HG03460 (cell line): ENCODE measurements around the gene GLRB.
"Not testable (repeated sequence)": the region's sequence is repeated elsewhere in the genome, so short reads cannot be mapped to it uniquely, and the experiment has no call there.

Source experiments
- ATAC-seq: cut with Tn5 transposase; IDR thresholded peaks from one replicate; pipeline ENCODE4 v1.9.1; 2021; ENCODE audit not compliant: unreplicated experiment

GLRB gene

DNA sequence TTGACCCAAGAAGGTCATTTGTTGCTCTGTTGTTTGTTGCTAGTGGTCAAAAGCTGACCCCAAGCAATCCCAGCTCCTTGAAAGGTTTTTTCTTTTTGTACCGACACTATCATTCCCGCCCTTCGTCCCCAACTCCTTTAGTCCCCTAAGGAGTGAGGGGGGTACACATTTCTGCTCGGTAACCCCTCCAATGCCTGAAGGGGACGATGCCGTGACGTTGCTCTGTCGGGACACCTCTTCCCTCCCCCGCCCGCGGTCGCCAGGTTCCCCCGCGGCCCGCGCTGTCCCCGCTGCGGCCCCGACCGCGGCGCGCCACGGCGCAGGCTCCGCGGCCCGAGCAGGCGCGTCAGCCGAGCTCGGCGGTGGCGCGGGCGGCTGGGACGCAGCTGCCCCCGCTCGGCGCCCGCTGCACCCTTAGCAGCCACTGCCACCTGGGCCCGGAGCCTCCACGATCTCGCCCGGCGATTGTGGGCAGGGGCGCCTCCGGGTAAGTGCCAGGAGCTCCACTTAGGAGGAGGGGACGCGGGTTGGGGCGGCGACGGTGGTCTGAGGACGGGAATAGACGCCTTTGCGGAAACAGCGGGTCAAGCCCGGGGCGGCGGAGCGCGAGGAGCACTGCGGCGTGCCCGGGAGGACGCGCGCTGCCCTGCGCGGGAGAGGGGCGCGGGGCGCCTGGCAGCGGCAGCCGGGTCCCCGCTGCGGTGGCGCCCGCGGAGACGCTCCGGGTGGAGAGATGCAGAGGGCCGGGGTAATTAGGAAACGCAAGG, at the start of gene GLRB:
GLRB (plus strand) TSS at position 340 of the 767 bp plus-strand sequence. CDS start 1,875 bp downstream, outside the sequence.
- no peak for ATAC-seq

DNA sequence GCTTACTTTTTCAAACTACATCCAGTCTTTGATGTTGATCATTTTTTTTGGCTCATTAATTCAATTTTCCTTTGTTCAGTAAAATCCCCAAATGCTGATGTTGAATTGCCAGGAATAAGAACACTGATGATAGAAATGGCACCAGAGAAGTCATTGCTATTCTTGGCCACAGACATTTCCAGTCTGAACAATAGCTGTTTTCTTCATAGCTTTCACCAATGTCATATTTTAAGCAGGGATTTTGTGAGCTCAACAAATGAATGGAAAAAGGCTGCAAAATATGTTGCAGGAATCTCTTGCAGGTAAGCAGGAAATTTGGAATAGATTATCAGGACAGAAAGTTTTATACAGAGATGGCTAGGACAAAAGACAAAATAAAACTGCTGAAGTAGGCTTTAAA, 40.5 kb upstream of the GLRB start:
- ATAC-seq, result no peak

DNA sequence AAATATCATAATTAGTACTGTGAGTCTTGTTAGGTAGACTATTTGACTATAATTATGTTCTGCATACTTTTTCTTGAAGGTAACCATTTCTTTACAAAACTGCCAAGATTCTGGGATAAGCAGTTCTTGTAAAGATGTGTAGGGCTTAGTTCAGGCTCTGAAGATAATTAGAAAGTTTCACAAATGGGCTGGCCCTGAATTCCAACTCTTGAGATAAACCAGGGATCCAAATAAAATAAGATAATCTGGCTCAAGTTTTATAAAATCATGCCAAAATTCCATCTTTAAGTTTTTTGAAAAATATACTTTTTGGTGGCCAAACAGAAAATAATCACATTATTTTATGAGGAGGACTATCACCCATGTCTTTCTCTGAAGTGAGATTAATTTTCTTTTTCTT, 35.5 kb upstream of the GLRB start:
- no peak for ATAC-seq

DNA sequence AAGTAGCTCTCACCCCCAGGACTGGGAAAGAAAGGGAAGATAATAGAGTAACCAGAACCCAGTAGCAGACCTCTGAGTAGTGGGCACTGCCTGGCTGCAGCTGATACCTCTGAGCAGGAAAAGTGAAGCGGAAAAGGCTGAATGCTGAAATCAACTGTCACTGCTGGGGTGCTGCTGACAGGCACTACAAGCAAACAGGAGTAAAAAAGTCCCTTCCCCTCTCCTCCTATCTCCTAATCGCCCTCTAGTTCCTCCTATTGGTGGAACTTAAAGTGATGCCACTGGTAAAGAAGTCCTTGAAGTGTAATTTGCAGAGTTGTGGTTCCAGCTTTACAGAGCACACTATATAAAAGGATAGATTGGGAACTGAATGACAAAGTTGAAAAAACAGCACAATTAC, 32.8 kb upstream of the GLRB start:
- no peak for ATAC-seq

DNA sequence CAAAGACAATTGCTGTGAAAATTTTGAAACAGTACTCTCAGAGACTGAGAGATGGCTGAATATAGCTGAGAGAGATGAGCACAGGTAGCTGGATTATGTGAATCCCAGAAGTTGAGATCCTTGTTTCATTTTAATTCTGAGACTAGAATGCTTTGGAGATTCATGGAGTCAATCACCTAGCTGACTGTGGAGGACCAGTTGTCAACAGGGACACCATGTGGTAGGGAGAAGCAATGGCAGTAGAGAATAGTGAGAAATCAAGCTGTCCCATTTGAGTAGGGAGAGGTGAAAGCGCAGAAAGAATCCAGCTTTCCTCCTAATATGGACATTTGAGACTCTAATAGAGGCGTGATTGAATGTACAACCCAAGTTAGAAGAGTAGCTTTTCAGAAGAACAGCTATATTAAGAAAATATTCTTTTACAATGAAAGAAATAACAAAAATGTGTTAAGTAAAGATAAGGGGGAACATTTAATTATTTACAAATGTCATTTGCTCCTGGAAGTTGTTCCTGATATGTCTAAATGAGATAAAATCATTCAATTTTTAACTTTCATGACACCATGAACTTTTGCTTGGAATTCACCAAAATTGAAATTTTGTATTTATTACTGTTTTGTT, 30.3 kb upstream of the GLRB start:
- ATAC-seq, result peak; percentile 77

DNA sequence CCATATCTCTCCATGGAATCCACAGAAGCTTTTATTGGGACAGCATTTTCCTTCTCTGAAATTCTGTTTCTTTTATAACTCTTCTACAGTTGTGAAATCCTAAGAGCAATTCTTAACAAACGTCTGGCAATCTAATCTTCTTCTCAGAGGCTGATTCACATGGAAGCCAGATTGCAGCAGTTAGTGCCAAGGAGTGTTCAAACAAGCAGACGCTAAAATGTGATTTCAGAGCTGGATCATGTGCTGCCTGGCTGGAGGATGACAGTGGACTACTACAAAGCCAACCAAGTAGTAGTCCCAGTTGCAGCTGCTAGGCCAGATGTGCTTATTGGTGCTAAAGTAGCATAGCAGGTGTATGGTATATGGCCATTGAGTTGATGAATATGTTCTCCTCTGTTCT, 27.7 kb upstream of the GLRB start:
- ATAC-seq, result no peak

DNA sequence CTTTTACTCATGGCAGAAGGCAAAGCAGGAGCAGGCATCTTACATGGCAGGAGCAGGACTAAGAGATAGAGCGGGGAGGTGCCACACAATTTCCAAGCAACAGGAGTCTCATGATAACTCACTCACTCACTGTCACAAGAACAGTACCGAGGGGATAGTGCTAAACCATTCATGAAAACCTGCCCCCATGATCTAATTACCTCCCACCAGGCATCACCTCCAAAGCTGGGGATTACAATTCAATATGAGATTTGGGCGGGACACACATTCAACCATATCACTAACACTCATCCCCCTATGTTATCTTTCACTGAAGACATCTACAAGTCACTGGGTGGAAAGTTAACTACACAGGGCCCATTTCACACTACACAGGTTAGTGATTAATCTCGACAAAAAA, 25.4 kb upstream of the GLRB start:
- ATAC-seq, result no peak

DNA sequence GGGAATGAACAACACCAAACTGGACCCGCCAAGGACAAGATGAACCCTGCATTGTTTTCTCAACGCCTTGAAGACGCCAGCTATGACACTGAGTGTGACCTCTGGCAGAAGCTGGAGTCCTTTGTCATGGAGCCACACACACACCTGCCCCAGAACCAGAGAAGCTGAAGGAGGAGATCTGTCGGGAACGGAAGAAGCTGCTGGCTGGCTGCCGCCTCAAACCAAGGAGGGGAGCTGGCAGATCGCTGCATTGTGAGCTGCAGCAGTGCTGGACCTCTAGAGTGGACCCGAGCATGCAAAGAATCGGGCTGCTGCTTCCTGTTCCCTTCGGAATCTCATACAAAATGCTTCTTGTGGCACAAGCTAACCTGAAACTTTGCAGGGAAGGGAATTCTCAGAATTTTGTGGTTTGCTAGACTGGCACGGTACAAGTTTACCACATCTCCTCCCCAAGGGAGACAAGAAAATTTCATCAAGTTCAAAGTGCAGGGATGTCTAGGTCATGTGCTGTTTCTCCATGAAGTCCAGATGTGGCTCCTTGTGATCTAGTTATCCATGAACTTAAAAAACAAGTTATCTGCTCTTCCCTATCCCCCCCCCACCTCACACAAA, 23.4 kb upstream of the GLRB start:
- no peak for ATAC-seq

DNA sequence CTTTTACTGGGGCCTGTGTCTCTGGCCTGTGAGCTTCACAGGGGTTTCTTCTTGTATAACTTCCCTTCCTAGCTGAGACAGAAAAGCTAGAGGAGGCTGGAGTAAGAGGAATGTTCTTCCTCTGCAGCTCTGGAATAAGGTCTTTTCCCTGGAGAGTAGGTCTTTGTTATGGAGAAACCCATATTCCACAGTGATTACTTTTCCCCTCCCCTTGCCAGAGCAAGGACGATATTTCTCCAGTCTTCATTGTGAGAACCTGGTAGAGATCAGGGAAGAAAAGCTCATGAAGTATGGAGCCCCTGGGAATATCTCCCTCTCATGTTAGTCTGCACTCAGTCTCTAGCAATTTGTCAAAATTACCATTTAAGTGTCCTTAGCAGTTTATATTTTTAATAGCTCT, 18.7 kb upstream of the GLRB start:
- ATAC-seq, result no peak

DNA sequence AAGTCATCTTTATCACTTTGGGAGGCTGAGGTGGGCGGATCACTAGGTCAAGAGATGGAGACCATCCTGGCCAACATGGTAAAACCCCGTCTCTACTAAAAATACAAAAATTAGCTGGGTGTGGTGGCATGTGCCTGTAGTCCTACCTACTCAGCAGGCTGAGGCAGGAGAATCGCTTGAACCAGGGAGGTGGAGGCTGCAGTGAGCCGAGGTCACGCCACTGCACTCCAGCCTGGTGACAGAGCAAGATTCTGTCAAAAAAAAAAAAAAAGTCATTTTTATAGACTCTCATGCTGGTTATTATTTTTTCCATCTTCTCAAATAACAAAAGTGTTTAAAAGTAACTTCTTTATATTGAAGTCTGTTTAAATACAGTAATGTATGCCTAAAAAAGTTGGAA, 17.1 kb upstream of the GLRB start:
- not testable (repeated sequence) for ATAC-seq

DNA sequence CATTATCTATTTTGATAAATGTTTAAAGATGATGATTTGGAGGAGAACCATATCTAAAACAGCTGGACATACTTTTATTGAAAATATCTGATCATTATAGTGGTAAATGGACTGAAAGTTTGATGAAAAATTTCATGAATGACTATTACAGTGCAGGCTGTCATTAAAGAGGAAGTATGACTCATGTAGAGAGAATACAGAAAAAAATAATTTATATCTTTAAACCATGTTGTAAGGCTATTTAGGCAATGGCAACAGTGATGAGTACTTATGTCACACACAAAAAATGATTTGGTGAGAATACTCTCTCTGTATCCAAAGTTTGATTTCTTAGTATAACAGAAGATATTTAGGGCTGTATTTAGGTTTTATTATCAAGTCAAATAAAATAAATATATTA, 3.9 kb upstream of the GLRB start:
- no peak for ATAC-seq

DNA sequence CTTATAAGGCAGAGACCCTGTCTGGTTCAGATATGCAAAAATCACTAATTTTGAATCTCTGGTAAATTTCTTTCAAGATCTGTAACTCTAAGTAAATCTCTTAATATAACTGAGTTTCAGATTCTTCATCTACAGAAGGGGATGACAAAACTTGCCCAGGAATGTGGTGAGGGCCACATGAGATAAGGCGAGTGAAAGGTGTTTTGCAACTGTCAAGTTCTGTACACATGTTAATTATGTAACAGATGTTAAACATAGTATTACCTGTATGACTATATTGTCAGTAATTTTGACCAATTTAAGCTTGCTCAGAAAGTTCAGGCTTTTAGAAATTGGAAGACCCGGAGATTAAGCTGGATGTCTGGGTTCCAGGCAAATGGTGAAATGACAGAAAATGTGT, 549 bp upstream of the GLRB start:
- ATAC-seq, result no peak

DNA sequence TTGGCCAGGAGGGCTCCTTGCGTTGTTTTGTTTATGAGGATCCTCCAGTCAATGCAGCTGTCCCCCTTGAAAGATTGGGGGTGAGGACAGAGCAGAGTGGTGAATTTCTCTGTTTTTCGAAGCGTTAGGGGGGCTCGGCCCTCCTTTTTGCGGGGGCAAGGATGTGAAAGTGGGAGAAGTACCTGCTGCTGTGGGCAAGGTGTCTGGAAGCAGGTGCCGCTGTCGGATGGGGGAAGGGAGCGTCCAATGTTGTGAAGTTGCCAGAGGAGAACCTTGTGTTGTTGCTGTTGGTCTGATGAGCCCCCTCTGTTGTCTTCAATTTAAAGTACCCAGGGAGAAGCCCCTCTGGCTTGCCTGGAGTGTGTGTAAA, 613 bp downstream of the GLRB start:
- no peak for ATAC-seq

DNA sequence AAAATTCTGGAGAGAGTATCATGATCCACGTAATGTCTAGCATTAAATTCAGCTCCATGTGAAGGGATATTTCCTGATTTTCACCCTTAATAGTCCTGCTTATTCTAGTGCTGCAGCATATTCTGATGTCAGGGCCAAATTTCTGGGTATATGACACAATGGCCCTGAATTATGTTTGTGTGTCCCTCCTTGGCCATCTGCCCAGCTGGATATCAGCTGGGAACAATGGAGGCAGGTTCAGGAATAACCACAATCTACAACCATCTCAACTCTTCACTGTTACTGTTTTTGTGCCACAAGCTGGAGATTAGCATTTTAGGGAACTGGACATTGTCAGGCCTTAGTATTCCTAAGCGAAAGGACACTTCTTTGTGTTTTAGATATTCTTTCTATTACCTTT, 3.5 kb downstream of the GLRB start:
- no peak for ATAC-seq

DNA sequence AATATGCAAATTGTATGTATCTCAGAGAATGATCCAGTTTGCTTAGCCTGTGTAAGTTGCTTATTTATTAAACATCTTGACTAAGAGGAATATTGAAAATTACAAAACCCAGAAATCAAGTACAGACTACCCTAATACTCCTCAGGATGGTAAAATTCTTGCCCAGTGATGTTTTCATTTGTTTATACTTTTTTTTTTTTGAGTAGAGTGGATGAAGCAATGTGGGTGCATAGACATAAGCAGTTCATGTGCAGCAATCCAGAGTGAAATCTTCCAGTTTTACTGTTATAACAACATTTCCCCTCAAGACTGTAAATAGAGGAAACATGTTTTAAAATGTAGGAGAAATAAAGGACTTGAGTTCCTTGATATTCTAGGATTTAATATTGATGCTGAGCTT, 4.7 kb downstream of the GLRB start:
- ATAC-seq, result no peak

DNA sequence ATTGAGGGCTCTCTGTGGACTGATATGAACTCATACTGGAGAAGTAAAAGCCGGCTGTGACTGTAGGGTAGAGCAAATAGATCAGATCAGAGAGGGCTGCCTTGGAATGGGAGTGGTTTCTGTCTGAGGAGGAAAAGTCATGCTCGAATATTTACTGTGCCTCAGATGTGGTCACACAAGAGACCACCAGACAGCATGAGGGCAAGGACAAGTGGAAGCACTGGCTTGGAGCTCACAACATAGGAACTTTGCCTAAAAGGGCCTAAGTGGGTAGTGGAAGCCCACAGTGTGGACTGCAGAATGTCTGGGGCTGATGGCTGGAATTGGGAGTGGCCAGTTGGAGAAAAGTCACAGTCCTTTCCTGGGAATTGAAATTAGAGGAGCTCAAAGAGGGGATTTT, 19.8 kb downstream of the GLRB start:
- no peak for ATAC-seq

DNA sequence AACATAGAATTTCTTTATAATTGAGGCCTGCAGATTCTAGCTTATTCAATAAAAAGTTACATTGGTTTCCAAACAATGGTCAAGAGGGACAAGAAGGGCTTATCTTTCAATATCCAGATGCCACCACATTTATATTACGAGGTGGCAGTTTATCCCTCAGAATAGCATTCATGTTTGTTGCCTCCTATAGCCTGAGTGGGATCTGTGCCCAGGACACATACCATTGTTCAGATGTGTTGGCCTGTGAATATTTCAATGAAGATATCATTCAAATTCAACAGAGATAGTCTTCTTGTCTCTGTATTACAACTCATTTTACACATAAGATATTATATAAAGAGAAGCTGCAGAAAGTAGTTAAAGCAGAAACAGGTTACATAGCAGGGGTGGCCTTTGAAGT, 20.5 kb downstream of the GLRB start:
- ATAC-seq, result no peak

DNA sequence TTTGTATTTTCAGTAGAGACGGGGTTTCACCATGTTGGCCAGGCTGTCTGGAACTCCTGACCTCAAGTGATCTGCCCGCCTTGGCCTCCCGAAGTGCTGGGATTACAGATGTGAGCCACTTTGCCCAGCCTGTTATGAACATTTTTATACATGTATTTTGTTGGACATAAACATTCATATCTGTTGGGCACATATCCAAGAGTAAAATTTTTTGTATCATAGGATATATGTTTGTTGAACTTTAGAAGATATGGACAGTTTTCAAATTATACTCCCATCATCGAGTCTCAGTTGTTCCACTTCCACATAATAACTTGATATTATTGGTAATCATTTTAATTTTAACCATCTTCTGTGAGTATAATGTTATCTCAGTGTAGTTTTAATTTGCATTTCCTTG, 23.6 kb downstream of the GLRB start:
- no peak for ATAC-seq

DNA sequence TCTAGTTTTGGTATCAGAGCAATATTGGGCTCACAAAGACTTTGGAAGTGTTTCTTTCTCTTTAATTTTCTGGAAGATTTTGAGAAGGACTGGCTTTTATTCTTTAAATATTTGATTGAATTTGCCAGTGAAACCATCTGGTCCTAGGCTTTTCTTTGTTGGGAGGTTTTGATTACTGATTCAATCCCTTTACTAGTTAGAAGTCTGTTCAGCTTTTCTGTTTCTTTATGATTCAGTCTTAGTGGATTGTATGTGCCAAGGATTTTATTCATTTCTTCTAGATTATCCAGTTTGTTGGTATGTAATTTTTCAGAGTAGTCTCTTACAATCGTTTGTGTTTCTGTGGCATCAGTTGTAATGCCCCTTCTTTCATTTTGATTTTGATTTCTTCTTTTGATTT, 28.6 kb downstream of the GLRB start:
- no peak for ATAC-seq

DNA sequence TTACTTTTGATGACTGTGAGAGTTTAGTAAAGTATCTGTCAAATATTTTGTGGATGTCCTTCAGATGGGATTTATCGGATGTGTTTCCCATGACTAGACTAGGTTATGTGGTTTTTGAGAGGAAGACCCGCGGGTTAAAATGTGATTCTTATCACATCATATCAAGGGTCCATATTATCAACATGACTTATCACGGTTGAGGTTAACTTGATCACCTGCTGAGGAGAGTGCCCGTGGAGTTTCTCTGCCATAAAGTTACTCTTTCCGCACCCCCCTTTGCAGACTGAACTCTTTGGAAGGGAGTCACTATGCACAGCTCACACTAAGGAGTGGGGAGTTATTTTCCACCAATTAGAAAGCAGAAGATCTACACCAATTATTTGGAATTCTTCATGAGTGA, 38.7 kb downstream of the GLRB start:
- ATAC-seq, result no peak

DNA sequence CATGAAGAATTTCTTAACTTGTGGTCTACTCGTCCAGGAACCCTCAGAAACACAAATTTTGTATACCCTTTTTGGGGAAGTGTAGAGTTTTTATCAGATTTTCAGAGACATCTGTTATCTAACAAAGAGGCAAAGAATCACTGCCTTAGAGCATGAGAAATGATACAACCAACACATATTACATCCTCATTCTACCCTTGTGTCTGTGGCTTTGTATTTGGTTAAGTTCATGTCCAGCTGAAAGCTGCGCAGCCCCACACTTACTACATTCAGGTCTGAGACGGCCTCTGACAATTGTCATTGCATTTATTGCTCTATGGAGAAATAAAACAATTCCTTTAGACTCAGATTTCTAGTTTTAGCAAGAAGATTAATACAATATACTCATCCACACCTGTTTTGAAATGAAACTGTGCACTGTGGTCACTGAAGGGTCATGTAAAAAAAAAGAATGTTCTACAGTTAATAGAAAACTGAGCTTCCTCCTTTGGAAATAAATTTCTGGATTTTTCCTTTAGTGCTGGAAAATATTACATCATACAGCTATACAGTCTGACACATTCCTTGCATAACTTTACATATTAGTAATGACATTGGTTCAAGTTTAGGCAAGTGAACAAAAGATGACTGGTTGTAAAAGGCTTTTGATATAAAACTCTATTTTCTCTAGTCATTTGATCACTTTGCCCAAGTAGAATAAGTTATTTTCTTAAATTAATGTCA, 39.8 kb downstream of the GLRB start:
- ATAC-seq, result no peak

DNA sequence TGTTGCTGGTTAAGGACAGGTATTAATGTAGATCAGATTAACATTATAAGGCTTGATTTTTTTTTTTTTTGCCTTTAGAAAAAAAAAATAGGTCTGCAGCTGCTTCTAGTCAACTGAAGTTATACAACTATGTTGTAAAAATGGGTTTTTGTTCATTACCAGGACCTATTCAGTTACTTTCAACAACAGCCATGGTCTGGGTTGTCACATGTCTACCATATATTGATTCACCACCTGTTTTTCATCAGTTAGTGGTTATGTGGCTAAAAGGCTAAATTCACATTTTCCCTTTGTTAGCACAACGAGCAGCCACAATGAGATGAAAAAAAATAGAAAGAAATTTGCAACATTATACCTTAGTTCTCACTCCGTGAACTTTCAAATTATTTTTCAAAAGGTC, 45.5 kb downstream of the GLRB start:
- no peak for ATAC-seq
